CD14-positive monocyte (primary cell): ENCODE data around the gene PEX26. TPM values are rescaled to one million over a fixed set of nuclear protein-coding genes. Genes with fewer than 3 reads are reported as not detected.

Source experiments
- DNase-seq, 3 donors: peaks; one replicate each; pipeline ENCODE4 v3.0.0-alpha.2; 2011 to 2022
- H2AFZ ChIP-seq: 2 replicates; pipeline ENCODE4 v1.6.0; 2012; ENCODE audit warnings: mild to moderate bottlenecking, low read depth, low read length, inconsistent platforms; ENCODE audit not compliant: insufficient read depth, poor library complexity, severe bottlenecking
- H3K27ac ChIP-seq, 2 donors: 1 replicate in 1 of 2; 2 replicates in 1 of 2; pipeline ENCODE4 v1.5.1; 2012 to 2013; ENCODE audit warnings: low read length in 2 of 2, control low read depth in 1 of 2, inconsistent platforms in 1 of 2, low read depth in 1 of 2, mild to moderate bottlenecking in 1 of 2
- H3K27me3 ChIP-seq, 2 donors: one replicate each; pipeline versions ENCODE4 v1.6.0 to v1.6.1; 2011 to 2013; ENCODE audit warnings: low read length in 2 of 2; ENCODE audit not compliant: control insufficient read depth in 2 of 2, insufficient read depth in 2 of 2
- H3K36me3 ChIP-seq, 2 donors: replicated peaks in 1 of 2; 1 replicate in 1 of 2; 2 replicates in 1 of 2; pipeline versions ENCODE4 v1.5.1 to v1.6.1; 2012 to 2013; ENCODE audit warnings: low read length in 2 of 2, control low read depth in 1 of 2, inconsistent platforms in 1 of 2, mild to moderate bottlenecking in 1 of 2; ENCODE audit not compliant: insufficient read depth in 2 of 2, control insufficient read depth in 1 of 2
- H3K4me1 ChIP-seq, 2 donors: 1 replicate in 1 of 2; 2 replicates in 1 of 2; pipeline versions ENCODE4 v1.5.1 to v1.6.1; 2012 to 2013; ENCODE audit warnings: low read length in 2 of 2, control low read depth in 1 of 2, inconsistent platforms in 1 of 2, mild to moderate bottlenecking in 1 of 2, moderate library complexity in 1 of 2; ENCODE audit not compliant: insufficient read depth in 2 of 2, control insufficient read depth in 1 of 2
- H3K4me2 ChIP-seq: replicated peaks from 2 replicates; pipeline ENCODE3; 2012; ENCODE audit warnings: low read length, moderate library complexity, mild to moderate bottlenecking; ENCODE audit not compliant: poor library complexity, severe bottlenecking; ENCODE audit errors: extremely low read depth
- H3K4me3 ChIP-seq, 3 experiments: fragments of 200-600 bp in 1 of 3; sonication (generic) in 1 of 3; replicated peaks in 1 of 3; 1 replicate in 2 of 3; 2 replicates in 1 of 3; pipeline ENCODE4 v1.5.1; 2011 to 2013; ENCODE audit warnings: low read length in 3 of 3, mild to moderate bottlenecking in 3 of 3, control low read depth in 2 of 3, low read depth in 2 of 3, inconsistent platforms in 1 of 3, moderate library complexity in 1 of 3
- H3K79me2 ChIP-seq: 2 replicates; pipeline ENCODE4 v1.6.0; 2012; ENCODE audit warnings: mild to moderate bottlenecking, control low read depth, inconsistent platforms, low read length, moderate library complexity; ENCODE audit not compliant: insufficient read depth
- H3K9ac ChIP-seq: 2 replicates; pipeline ENCODE4 v1.6.0; 2017; ENCODE audit warnings: low read length, mild to moderate bottlenecking; ENCODE audit not compliant: insufficient read depth, poor library complexity, severe bottlenecking
- H3K9me3 ChIP-seq, 2 donors: replicated peaks in 1 of 2; 1 replicate in 1 of 2; 2 replicates in 1 of 2; pipeline versions ENCODE4 v1.5.1 to v1.6.1; 2012 to 2013; ENCODE audit warnings: low read length in 2 of 2, control low read depth in 1 of 2; ENCODE audit not compliant: control insufficient read depth in 1 of 2, insufficient read depth in 1 of 2
- H4K20me1 ChIP-seq: 2 replicates; pipeline ENCODE4 v1.6.0; 2012; ENCODE audit warnings: mild to moderate bottlenecking, low read length, control low read depth, moderate library complexity; ENCODE audit not compliant: insufficient read depth
- H3K27ac Mint-ChIP-seq, 7 donors: one replicate each; pipeline ENCODE4 v1.8.0; 2020; ENCODE audit warnings: mild to moderate bottlenecking in 7 of 7, mixed read lengths in 7 of 7, moderate library complexity in 6 of 7, inconsistent platforms in 2 of 7
- H3K27me3 Mint-ChIP-seq, 3 donors: one replicate each; pipeline ENCODE4 v1.8.0; 2021 to 2022; ENCODE audit warnings: low read depth in 3 of 3, mild to moderate bottlenecking in 3 of 3, mixed read lengths in 3 of 3, moderate library complexity in 3 of 3, inconsistent platforms in 1 of 3
- H3K36me3 Mint-ChIP-seq, 2 donors: one replicate each; pipeline ENCODE4 v1.8.0; 2020; ENCODE audit warnings: mixed read lengths in 2 of 2, inconsistent platforms in 1 of 2, mild to moderate bottlenecking in 1 of 2
- H3K4me1 Mint-ChIP-seq: one replicate; pipeline ENCODE4 v1.8.0; 2020; ENCODE audit warnings: mild to moderate bottlenecking, mixed read lengths
- H3K4me3 Mint-ChIP-seq, 2 donors: one replicate each; pipeline ENCODE4 v1.8.0; 2020; ENCODE audit warnings: mild to moderate bottlenecking in 2 of 2, mixed read lengths in 2 of 2, moderate library complexity in 1 of 2
- H3K9me3 Mint-ChIP-seq, 7 donors: one replicate each; pipeline ENCODE4 v1.8.0; 2020 to 2022; ENCODE audit warnings: mixed read lengths in 7 of 7, mild to moderate bottlenecking in 6 of 7, moderate library complexity in 6 of 7, inconsistent platforms in 2 of 7
- WGBS: methylation state at CpG from one replicate; pipeline ENCODE4 v1.1.5; 2013; ENCODE audit warnings: missing lambda C conversion rate; ENCODE audit not compliant: insufficient coverage; 5-methylcytosine and 5-hydroxymethylcytosine counted together
- intact Hi-C, 2 donors: fragments of 100-400 bp; cut with micrococcal nuclease; formaldehyde crosslinking; loops; one replicate each; pipeline versions ENCODE4 v1.15.0 to v1.15.1; 2023
- polyA plus RNA-seq, 3 donors: library from polyadenylated mRNA; depleted of rRNA in 1 of 3; unstranded in 2 of 3; stranded (reverse) in 1 of 3; fragments of 300-500 nt in 2 of 3; fragments of >200 nt in 1 of 3; fragmentation: Illumina TruSeq in 2 of 3; gene quantifications; 1 replicate in 2 of 3; 2 replicates in 1 of 3; pipeline ENCODE4 v1.2.3, GENCODE V29; 2012 to 2021
- TF ChIP-seq, protein P1 (sequence below): fragments of 200-600 bp; IDR thresholded peaks from one replicate; pipeline ENCODE4 v1.8.0; 2022; ENCODE audit warnings: antibody characterized with exemption, mild to moderate bottlenecking

PEX26 gene
- polyA plus RNA-seq, 3 donors = 3.4 to 8.6 (median 3.7) TPM

DNA sequence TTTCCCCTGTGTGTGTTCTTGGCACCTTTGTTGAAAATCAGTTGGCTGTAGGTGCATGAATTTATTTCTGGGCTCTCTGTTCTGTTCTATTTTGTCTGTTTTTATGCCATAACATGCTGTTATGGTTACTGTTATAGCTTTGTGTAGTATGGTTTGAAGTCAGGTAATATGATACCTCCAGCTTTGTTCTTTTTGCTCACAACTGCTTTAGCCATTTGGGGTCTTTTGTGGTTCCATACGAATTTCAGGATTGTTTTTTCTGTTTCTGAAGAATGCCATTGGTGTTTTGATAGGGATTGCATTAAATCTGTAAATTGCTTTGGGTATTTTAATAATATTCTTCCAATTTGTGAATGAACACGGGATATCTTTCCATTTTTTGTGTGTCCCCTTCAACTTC lies 4.7 kb downstream of the PEX26 start:
- Mint-ChIP-seq H3K27ac (no peak overlapping the region), H3K36me3 (peaks cover 65 to 79% of the 10 kb centered on the region in 2 donors), H3K4me3 (no peak overlapping the region), H3K4me1 (peaks cover 14% of the 10 kb centered on the region), H3K27me3 (no peaks in the 10 kb centered on the region), H3K9me3 (peaks cover 0 to 3% (median 0%) of the 10 kb centered on the region in 7 donors)
- no peak for DNase-seq
- Histone ChIP-seq H3K36me3 (peaks cover 67 to 83% of the 10 kb centered on the region in 2 donors), H3K27ac (no peak overlapping the region), H3K4me3 (no peak overlapping the region), H3K27me3 (no peaks in the 10 kb centered on the region), H3K4me1 (peaks cover 13% of the 10 kb centered on the region in 2 donors), H3K4me2 (no peak overlapping the region), H4K20me1 (peaks cover 11% of the 10 kb centered on the region), H3K9me3 (no peaks in the 10 kb centered on the region), H2AFZ (no peak overlapping the region), H3K79me2 (peaks cover 41% of the 10 kb centered on the region), H3K9ac (no peak overlapping the region)
- intact Hi-C loops = loop anchor here in 1 of 2 donors (10.0 kb wide), 1 partner anchor 468 kb away; no protein-coding TSS in a partner anchor
- TF ChIP-seq, protein P1, sequence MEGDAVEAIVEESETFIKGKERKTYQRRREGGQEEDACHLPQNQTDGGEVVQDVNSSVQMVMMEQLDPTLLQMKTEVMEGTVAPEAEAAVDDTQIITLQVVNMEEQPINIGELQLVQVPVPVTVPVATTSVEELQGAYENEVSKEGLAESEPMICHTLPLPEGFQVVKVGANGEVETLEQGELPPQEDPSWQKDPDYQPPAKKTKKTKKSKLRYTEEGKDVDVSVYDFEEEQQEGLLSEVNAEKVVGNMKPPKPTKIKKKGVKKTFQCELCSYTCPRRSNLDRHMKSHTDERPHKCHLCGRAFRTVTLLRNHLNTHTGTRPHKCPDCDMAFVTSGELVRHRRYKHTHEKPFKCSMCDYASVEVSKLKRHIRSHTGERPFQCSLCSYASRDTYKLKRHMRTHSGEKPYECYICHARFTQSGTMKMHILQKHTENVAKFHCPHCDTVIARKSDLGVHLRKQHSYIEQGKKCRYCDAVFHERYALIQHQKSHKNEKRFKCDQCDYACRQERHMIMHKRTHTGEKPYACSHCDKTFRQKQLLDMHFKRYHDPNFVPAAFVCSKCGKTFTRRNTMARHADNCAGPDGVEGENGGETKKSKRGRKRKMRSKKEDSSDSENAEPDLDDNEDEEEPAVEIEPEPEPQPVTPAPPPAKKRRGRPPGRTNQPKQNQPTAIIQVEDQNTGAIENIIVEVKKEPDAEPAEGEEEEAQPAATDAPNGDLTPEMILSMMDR = no peak
- WGBS = 100% methylated on average over 1 of the region's 2 CpGs

GRCh38 chr22:18083406-18083805 lies 5.6 kb downstream of the PEX26 start:
- 100% methylated on average over 10 of the region's 10 CpGs for WGBS
- no peak for DNase-seq
- H3K27me3 ChIP-seq = no peaks in the 10 kb centered on the region
- no peaks in the 10 kb centered on the region for H3K9me3 ChIP-seq
- no peak overlapping the region for H3K4me2 ChIP-seq
- peaks cover 76 to 93% of the 10 kb centered on the region in 2 donors for H3K36me3 ChIP-seq
- intact Hi-C loops = loop anchor here in 1 of 2 donors (10.0 kb wide), 1 partner anchor 469 kb away; no protein-coding TSS in a partner anchor
- no peak overlapping the region for H3K27ac ChIP-seq
- peaks cover 9 to 12% of the 10 kb centered on the region in 2 donors for H3K4me1 ChIP-seq
- peaks cover 11% of the 10 kb centered on the region for H4K20me1 ChIP-seq
- TF ChIP-seq, protein P1 = no peak
- Mint-ChIP-seq H3K9me3 (peaks cover 0 to 3% (median 0%) of the 10 kb centered on the region in 7 donors), H3K4me1 (peaks cover 14% of the 10 kb centered on the region), H3K27ac (peak overlapping the region in 1 of 7 donors; percentile 68), H3K4me3 (no peak overlapping the region), H3K36me3 (peaks cover 75 to 88% of the 10 kb centered on the region in 2 donors), H3K27me3 (no peaks in the 10 kb centered on the region)
- peaks cover 33% of the 10 kb centered on the region for H3K79me2 ChIP-seq
- no peak overlapping the region for H2AFZ ChIP-seq
- no peak overlapping the region for H3K4me3 ChIP-seq
- no peak overlapping the region for H3K9ac ChIP-seq
